DOHH2 (cell line): ENCODE results near the gene ATXN7.

Experiments used
- H3F3A ChIP-seq: fragments of 200-600 bp; sonication (generic), shearing (Covaris generic); 2 replicates; pipeline ENCODE4 v1.6.0; 2016; ENCODE audit warnings: antibody characterized with exemption, mild to moderate bottlenecking; ENCODE audit not compliant: control insufficient read depth, insufficient read depth
- H3K27ac ChIP-seq: fragments of 200-600 bp; sonication (generic); 2 replicates; pipeline ENCODE4 v1.5.1; 2014; ENCODE audit warnings: low read depth, mild to moderate bottlenecking, low read length, moderate library complexity
- H3K27me3 ChIP-seq: fragments of 200-600 bp; sonication (generic); 2 replicates; pipeline ENCODE4 v1.6.1; 2014; ENCODE audit warnings: mild to moderate bottlenecking, low read length, mixed read lengths; ENCODE audit not compliant: control insufficient read depth
- H3K36me3 ChIP-seq: fragments of 200-600 bp; sonication (generic); 2 replicates; pipeline ENCODE4 v1.6.1; 2014; ENCODE audit warnings: mild to moderate bottlenecking, low read length, moderate library complexity, mixed read lengths; ENCODE audit not compliant: control insufficient read depth
- H3K4me1 ChIP-seq: fragments of 200-600 bp; sonication (generic); 2 replicates; pipeline ENCODE4 v1.6.1; 2014; ENCODE audit warnings: mild to moderate bottlenecking, low read length, mixed read lengths; ENCODE audit not compliant: control insufficient read depth
- H3K4me2 ChIP-seq: fragments of 200-600 bp; sonication (generic); 2 replicates; pipeline ENCODE4 v1.6.0; 2014; ENCODE audit warnings: mild to moderate bottlenecking, low read length, moderate library complexity
- H3K4me3 ChIP-seq: fragments of 200-600 bp; sonication (generic); 2 replicates; pipeline ENCODE4 v1.5.1; 2014; ENCODE audit warnings: mild to moderate bottlenecking, low read length, mixed read lengths
- H3K79me2 ChIP-seq: fragments of 200-600 bp; sonication (generic); 2 replicates; pipeline ENCODE4 v1.6.1; 2014; ENCODE audit warnings: mild to moderate bottlenecking, low read length, mixed read lengths; ENCODE audit not compliant: control insufficient read depth
- H3K9me2 ChIP-seq: fragments of 200-600 bp; sonication (generic); replicated peaks from 2 replicates; pipeline ENCODE4 v1.6.1; 2014; ENCODE audit warnings: mild to moderate bottlenecking, low read length, mixed read lengths; ENCODE audit not compliant: control insufficient read depth
- H3K9me3 ChIP-seq: fragments of 200-600 bp; sonication (generic); 2 replicates; pipeline ENCODE4 v1.6.1; 2014; ENCODE audit warnings: antibody characterized with exemption, low read length, mixed read lengths; ENCODE audit not compliant: control insufficient read depth, insufficient read depth
- H4K20me1 ChIP-seq: fragments of 200-600 bp; sonication (generic); 2 replicates; pipeline ENCODE4 v1.6.0; 2014; ENCODE audit warnings: low read depth, mild to moderate bottlenecking, antibody characterized with exemption, low read length, moderate library complexity; ENCODE audit not compliant: control insufficient read depth, insufficient read depth
- CTCF ChIP-seq: fragments of 200-600 bp; sonication (generic); IDR thresholded peaks from one replicate; pipeline ENCODE4 v1.5.1; 2014; ENCODE audit warnings: antibody characterized with exemption, mild to moderate bottlenecking, low read depth, low read length; ENCODE audit not compliant: poor library complexity, severe bottlenecking
- EZH2phosphoT487 ChIP-seq: fragments of 200-600 bp; sonication (generic); IDR thresholded peaks from 2 replicates; pipeline ENCODE4 v1.6.1; 2017; ENCODE audit warnings: borderline replicate concordance, mild to moderate bottlenecking, antibody characterized with exemption, low read length, moderate library complexity, mixed read lengths

ATXN7 gene

GRCh38 chr3:63976161-63976871, 112.6 kb downstream of the ATXN7 start:
- Histone ChIP-seq H3K27ac (no peak overlapping the region), H3K4me3 (no peak overlapping the region), H3K79me2 (peaks cover 18% of the 10 kb centered on the region), H3K36me3 (peaks cover 36% of the 10 kb centered on the region), H3K9me2 (no peaks in the 10 kb centered on the region), H3F3A (no peaks in the 10 kb centered on the region), H3K27me3 (no peaks in the 10 kb centered on the region), H3K4me2 (no peak overlapping the region), H3K9me3 (no peaks in the 10 kb centered on the region), H4K20me1 (no peaks in the 10 kb centered on the region), H3K4me1 (no peaks in the 10 kb centered on the region)
- TF ChIP-seq EZH2phosphoT487 (no peak), CTCF (no peak)

- Histone ChIP-seq H3K4me2 (no peak overlapping the region), H3K27me3 (no peaks in the 10 kb centered on the region), H3K79me2 (peaks cover 17% of the 10 kb centered on the region), H4K20me1 (no peaks in the 10 kb centered on the region), H3F3A (no peaks in the 10 kb centered on the region), H3K4me1 (no peaks in the 10 kb centered on the region), H3K4me3 (no peak overlapping the region), H3K27ac (no peak overlapping the region), H3K9me3 (no peaks in the 10 kb centered on the region), H3K9me2 (no peaks in the 10 kb centered on the region), H3K36me3 (peaks cover 41% of the 10 kb centered on the region)
- no peak for TF ChIP-seq CTCF
- TF ChIP-seq EZH2phosphoT487 = no peak
Measured at GRCh38 chr3:63976872-63977200, 113.2 kb downstream of the ATXN7 start.

- H3K4me1 ChIP-seq = no peaks in the 10 kb centered on the region
- H4K20me1 ChIP-seq = no peaks in the 10 kb centered on the region
- H3K27me3 ChIP-seq = no peaks in the 10 kb centered on the region
- no peak for TF ChIP-seq EZH2phosphoT487
- no peak for TF ChIP-seq CTCF
- peaks cover 45% of the 10 kb centered on the region for H3K36me3 ChIP-seq
- H3K4me3 ChIP-seq = no peak overlapping the region
- no peak overlapping the region for H3K4me2 ChIP-seq
- peaks cover 9% of the 10 kb centered on the region; the same call in 1 of the 2 replicates for H3K79me2 ChIP-seq
- no peak overlapping the region for H3K27ac ChIP-seq
- H3K9me2 ChIP-seq = no peaks in the 10 kb centered on the region
- no peaks in the 10 kb centered on the region for H3F3A ChIP-seq
- no peaks in the 10 kb centered on the region for H3K9me3 ChIP-seq
Measured at GRCh38 chr3:63977893-63978292, 114.2 kb downstream of the ATXN7 start.
